Muscle layer of duodenum (tissue), 2 donors: ENCODE results near the gene ATF6.

Experiments used
- H3K27ac ChIP-seq: one replicate; pipeline ENCODE4 v1.7.0; 2013; ENCODE audit warnings: mild to moderate bottlenecking, low read length
- H3K27me3 ChIP-seq: one replicate; pipeline ENCODE4 v1.7.0; 2013; ENCODE audit warnings: low read depth, mild to moderate bottlenecking, control low read depth, low read length
- H3K36me3 ChIP-seq, 2 donors: one replicate each; pipeline ENCODE4 v1.7.0; 2013; ENCODE audit warnings: low read length in 2 of 2, control low read depth in 1 of 2, mild to moderate bottlenecking in 1 of 2; ENCODE audit not compliant: insufficient read depth in 2 of 2, control insufficient read depth in 1 of 2
- H3K4me1 ChIP-seq, 2 donors: one replicate each; pipeline ENCODE4 v1.7.0; 2013; ENCODE audit warnings: low read length in 2 of 2, mild to moderate bottlenecking in 2 of 2, control low read depth in 1 of 2, moderate library complexity in 1 of 2; ENCODE audit not compliant: insufficient read depth in 2 of 2, control insufficient read depth in 1 of 2
- H3K4me3 ChIP-seq, 2 donors: one replicate each; pipeline ENCODE4 v1.7.0; 2013; ENCODE audit warnings: low read length in 2 of 2, low read depth in 1 of 2, mild to moderate bottlenecking in 1 of 2
- H3K9me3 ChIP-seq, 2 donors: one replicate each; pipeline ENCODE4 v1.7.0; 2013; ENCODE audit warnings: low read length in 2 of 2, control low read depth in 1 of 2, mild to moderate bottlenecking in 1 of 2; ENCODE audit not compliant: control insufficient read depth in 1 of 2
- donor health status: healthy.

ATF6 gene

GRCh38 chr1:161945306-161946060 lies 179.4 kb downstream of the ATF6 start:
- Histone ChIP-seq H3K27me3 (no peaks in the 10 kb centered on the region), H3K4me1 (no peaks in the 10 kb centered on the region), H3K36me3 (peaks cover 3 to 8% of the 10 kb centered on the region in 2 donors), H3K4me3 (no peak overlapping the region), H3K27ac (no peak overlapping the region), H3K9me3 (no peaks in the 10 kb centered on the region)

GRCh38 chr1:161946071-161946987 lies 180.2 kb downstream of the ATF6 start:
- Histone ChIP-seq H3K36me3 (peaks cover 0 to 8% of the 10 kb centered on the region in 2 donors), H3K4me3 (no peak overlapping the region), H3K27ac (no peak overlapping the region), H3K27me3 (no peaks in the 10 kb centered on the region), H3K4me1 (no peaks in the 10 kb centered on the region), H3K9me3 (no peaks in the 10 kb centered on the region)

- Histone ChIP-seq H3K4me3 (no peak overlapping the region), H3K36me3 (no peaks in the 10 kb centered on the region), H3K27ac (no peak overlapping the region), H3K27me3 (no peaks in the 10 kb centered on the region), H3K9me3 (no peaks in the 10 kb centered on the region), H3K4me1 (peaks cover 0 to under 1% of the 10 kb centered on the region in 2 donors)
Observed at GRCh38 chr1:161948435-161948834, 182.3 kb downstream of the ATF6 start.

- Histone ChIP-seq H3K9me3 (no peaks in the 10 kb centered on the region), H3K4me1 (peaks cover 5 to 11% of the 10 kb centered on the region in 2 donors), H3K36me3 (no peaks in the 10 kb centered on the region), H3K27me3 (no peaks in the 10 kb centered on the region), H3K4me3 (no peak overlapping the region), H3K27ac (no peak overlapping the region)
Observed at GRCh38 chr1:161949548-161949947, 183.4 kb downstream of the ATF6 start.

- H3K4me1 ChIP-seq = peaks cover 8 to 11% of the 10 kb centered on the region in 2 donors
- H3K9me3 ChIP-seq = no peaks in the 10 kb centered on the region
- H3K4me3 ChIP-seq = no peak overlapping the region
- H3K27ac ChIP-seq = no peak overlapping the region
- no peaks in the 10 kb centered on the region for H3K27me3 ChIP-seq
- H3K36me3 ChIP-seq = no peaks in the 10 kb centered on the region
Observed at GRCh38 chr1:161950377-161950776, 184.3 kb downstream of the ATF6 start.

- H3K4me3 ChIP-seq = no peak overlapping the region
- no peak overlapping the region for H3K27ac ChIP-seq
- H3K27me3 ChIP-seq = no peaks in the 10 kb centered on the region
- no peaks in the 10 kb centered on the region for H3K9me3 ChIP-seq
- peaks cover 8 to 11% of the 10 kb centered on the region in 2 donors for H3K4me1 ChIP-seq
- H3K36me3 ChIP-seq = no peaks in the 10 kb centered on the region
Observed at GRCh38 chr1:161951646-161952045, 185.5 kb downstream of the ATF6 start.

- Histone ChIP-seq H3K4me1 (peaks cover 8 to 11% of the 10 kb centered on the region in 2 donors), H3K9me3 (no peaks in the 10 kb centered on the region), H3K27me3 (no peaks in the 10 kb centered on the region), H3K4me3 (no peak overlapping the region), H3K27ac (no peak overlapping the region), H3K36me3 (no peaks in the 10 kb centered on the region)
Observed at GRCh38 chr1:161952607-161953172, 186.6 kb downstream of the ATF6 start.

- Histone ChIP-seq H3K4me1 (peaks cover 8 to 11% of the 10 kb centered on the region in 2 donors), H3K9me3 (no peaks in the 10 kb centered on the region), H3K27ac (no peak overlapping the region), H3K27me3 (no peaks in the 10 kb centered on the region), H3K4me3 (no peak overlapping the region), H3K36me3 (peaks cover under 1 to 2% of the 10 kb centered on the region in 2 donors)
Observed at GRCh38 chr1:161953256-161953920, 187.3 kb downstream of the ATF6 start.

GRCh38 chr1:161954050-161954449 lies 187.9 kb downstream of the ATF6 start:
- no peaks in the 10 kb centered on the region for H3K27me3 ChIP-seq
- H3K27ac ChIP-seq = no peak overlapping the region
- no peaks in the 10 kb centered on the region for H3K9me3 ChIP-seq
- H3K4me3 ChIP-seq = no peak overlapping the region
- peaks cover 8 to 11% of the 10 kb centered on the region in 2 donors for H3K4me1 ChIP-seq
- H3K36me3 ChIP-seq = peaks cover 7 to 8% of the 10 kb centered on the region in 2 donors

- peaks cover 8% of the 10 kb centered on the region in 2 donors for H3K36me3 ChIP-seq
- H3K9me3 ChIP-seq = no peaks in the 10 kb centered on the region
- peaks cover 8 to 11% of the 10 kb centered on the region in 2 donors for H3K4me1 ChIP-seq
- no peaks in the 10 kb centered on the region for H3K27me3 ChIP-seq
- no peak overlapping the region for H3K27ac ChIP-seq
- no peak overlapping the region for H3K4me3 ChIP-seq
Observed at GRCh38 chr1:161954466-161954865, 188.3 kb downstream of the ATF6 start.

- Histone ChIP-seq H3K4me1 (peaks cover 8 to 11% of the 10 kb centered on the region in 2 donors), H3K27ac (no peak overlapping the region), H3K36me3 (peaks cover 8% of the 10 kb centered on the region in 2 donors), H3K9me3 (no peaks in the 10 kb centered on the region), H3K4me3 (no peak overlapping the region), H3K27me3 (no peaks in the 10 kb centered on the region)
Observed at GRCh38 chr1:161955606-161956005, 189.5 kb downstream of the ATF6 start.
